NCI-H526 (cell line): ENCODE measurements around the gene TDO2.

Experiments
- DNase-seq, 2 experiments: peaks; one replicate each; lab custom pipeline; 2025; lab: John Stamatoyannopoulos, UW

Gene TDO2

GRCh38 chr4:155953151-155954117 lies 49.9 kb downstream of the TDO2 start, which contains the start of gene CTSO:
Gene CTSO (minus strand): TSS chr4:155953866. CDS start chr4:155953847, 19 bp downstream.
- peak; percentile 17 to 67 for DNase-seq

DNA sequence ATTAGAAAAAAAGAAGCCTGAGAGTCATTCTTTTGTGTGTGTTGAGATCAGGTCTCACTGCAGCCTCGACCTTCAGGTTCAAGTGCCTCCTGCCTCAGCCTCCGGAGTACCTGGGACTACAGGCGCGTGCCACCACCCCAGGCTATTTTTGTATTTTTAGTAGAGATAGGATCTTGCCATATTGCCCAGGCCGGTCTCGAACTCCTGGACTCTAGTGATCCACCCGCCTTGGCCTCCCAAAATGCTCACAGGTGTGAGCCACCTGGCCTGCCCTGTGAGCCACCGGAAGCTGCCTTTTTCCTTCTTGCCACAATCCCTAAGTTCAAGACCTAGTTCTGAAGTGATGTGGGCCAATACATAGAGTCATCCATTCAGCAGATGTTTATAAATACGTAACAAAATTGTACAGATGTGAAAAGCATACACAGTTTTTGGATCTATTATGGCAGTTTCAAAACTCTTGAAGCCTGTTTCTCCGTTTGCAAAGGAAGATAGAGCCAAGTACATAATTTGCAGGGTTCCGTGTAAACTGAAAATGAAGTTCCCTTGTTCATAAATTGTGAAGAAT lies 50.7 kb downstream of the TDO2 start:
- DNase-seq = no peak

- no peak for DNase-seq
These were observed 51.4 kb downstream of the TDO2 start for GRCh38 chr4:155954939-155955338.

- DNase-seq = no peak
These were observed 53.0 kb downstream of the TDO2 start for GRCh38 chr4:155956461-155956860.

DNA sequence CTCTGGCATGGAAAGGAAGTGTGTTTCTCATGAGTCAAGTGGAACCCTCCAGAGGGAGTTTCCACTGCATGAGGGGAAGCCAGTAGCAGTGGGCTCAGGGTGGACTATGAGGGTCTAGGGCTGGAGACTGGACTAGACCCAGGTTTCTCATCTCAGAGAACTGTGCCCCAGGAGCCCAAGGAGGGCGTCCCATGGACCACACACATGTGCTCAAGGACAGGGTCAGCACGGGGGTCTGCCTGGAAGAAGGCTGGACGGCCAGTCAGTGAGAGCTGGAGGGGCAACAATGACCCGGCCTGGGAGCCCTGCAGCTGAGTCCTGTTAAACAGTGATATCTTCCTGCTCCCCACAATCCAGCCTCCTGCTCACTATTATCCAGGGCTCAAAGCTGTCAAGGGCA lies 55.9 kb downstream of the TDO2 start:
- no peak for DNase-seq

- DNase-seq = no peak
These were observed 57.0 kb downstream of the TDO2 start for GRCh38 chr4:155960522-155960921.

GRCh38 chr4:155961575-155961974 lies 58.1 kb downstream of the TDO2 start:
- DNase-seq = no peak

GRCh38 chr4:155962767-155963166 lies 59.3 kb downstream of the TDO2 start:
- DNase-seq = no peak

DNA sequence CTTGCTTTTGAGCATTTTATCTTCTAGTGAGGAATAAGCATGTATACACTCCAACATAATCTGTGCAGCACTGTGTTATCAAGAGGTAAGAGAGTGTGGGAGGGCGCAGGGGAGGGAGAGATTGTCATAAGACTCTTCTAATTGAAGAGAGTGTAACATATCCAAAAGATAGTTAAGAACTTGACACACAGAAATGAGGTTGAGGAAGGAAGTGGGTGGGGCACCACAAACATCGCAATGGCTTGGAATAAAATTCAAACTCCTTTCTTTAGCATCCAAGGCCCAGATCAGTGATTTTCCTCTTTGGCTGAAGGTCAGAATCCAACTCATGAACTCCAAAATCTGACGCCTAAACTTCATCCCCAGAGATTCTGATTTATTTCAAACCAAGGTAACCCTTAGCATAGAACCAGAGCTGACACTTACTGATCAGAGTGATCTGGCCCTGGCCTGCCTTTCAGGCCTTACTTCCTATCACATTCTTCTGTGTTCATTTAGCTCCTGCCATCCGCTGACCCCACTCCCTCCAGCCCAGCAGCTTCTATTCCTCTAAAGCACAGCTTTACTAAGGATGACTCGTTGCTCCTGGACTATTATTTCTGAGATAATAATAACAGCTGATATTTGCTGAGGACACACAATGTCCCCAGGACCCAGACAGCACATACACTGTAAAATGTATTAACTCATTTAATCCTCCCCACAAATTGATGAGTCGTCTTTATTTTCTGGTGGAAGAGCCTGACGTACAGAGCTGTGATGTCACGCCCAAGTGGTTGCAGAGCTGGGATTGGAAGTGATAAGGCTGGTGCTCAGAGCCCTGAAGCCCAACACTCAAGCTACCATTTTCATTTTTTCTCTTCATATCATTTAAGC lies 60.8 kb downstream of the TDO2 start:
- no peak for DNase-seq

GRCh38 chr4:155966171-155966570 lies 62.7 kb downstream of the TDO2 start:
- no peak for DNase-seq

- no peak for DNase-seq
These were observed 63.4 kb downstream of the TDO2 start for GRCh38 chr4:155966731-155967395.
